NCI-H2107 treated with DMSO at 0.1 percent for 48 hours (cell line): Measurements from ENCODE around the gene NWD2.

ENCODE experiments used
- DNase-seq: peaks from one replicate; lab custom pipeline; 2025; ENCODE audit not compliant: unreplicated experiment; lab: John Stamatoyannopoulos, UW

Gene NWD2

GRCh38 chr4:37279894-37280592 is 35.5 kb downstream of the NWD2 start:
- DNase-seq = no peak

- no peak for DNase-seq
These were observed 54.9 kb downstream of the NWD2 start for GRCh38 chr4:37299468-37299867.

GRCh38 chr4:37304612-37305011 is 60.1 kb downstream of the NWD2 start:
- no peak for DNase-seq

GRCh38 chr4:37305984-37306383 is 61.4 kb downstream of the NWD2 start:
- no peak for DNase-seq

GRCh38 chr4:37317104-37317643 is 72.6 kb downstream of the NWD2 start:
- no peak for DNase-seq

GRCh38 chr4:37320513-37321235 is 76.1 kb downstream of the NWD2 start:
- no peak for DNase-seq

GRCh38 chr4:37322122-37322521 is 77.6 kb downstream of the NWD2 start:
- DNase-seq = no peak

GRCh38 chr4:37324546-37324945 is 80.0 kb downstream of the NWD2 start:
- no peak for DNase-seq

GRCh38 chr4:37326852-37327251 is 82.3 kb downstream of the NWD2 start:
- no peak for DNase-seq

GRCh38 chr4:37338972-37339371 is 94.4 kb downstream of the NWD2 start:
- DNase-seq = no peak

GRCh38 chr4:37358748-37359147 is 114.2 kb downstream of the NWD2 start:
- DNase-seq = no peak

GRCh38 chr4:37359261-37359660 is 114.7 kb downstream of the NWD2 start:
- no peak for DNase-seq

- DNase-seq = no peak
These were observed 121.3 kb downstream of the NWD2 start for GRCh38 chr4:37365888-37366287.

GRCh38 chr4:37367901-37368300 is 123.4 kb downstream of the NWD2 start:
- DNase-seq = no peak

- no peak for DNase-seq
These were observed 125.5 kb downstream of the NWD2 start for GRCh38 chr4:37370052-37370451.

GRCh38 chr4:37381040-37381668 is 136.6 kb downstream of the NWD2 start:
- no peak for DNase-seq

- DNase-seq = no peak
These were observed 139.2 kb downstream of the NWD2 start for GRCh38 chr4:37383579-37384229.

- no peak for DNase-seq
These were observed 140.9 kb downstream of the NWD2 start for GRCh38 chr4:37385424-37385823.

GRCh38 chr4:37388681-37389365 is 144.3 kb downstream of the NWD2 start:
- no peak for DNase-seq

- DNase-seq = no peak
These were observed 144.8 kb downstream of the NWD2 start for GRCh38 chr4:37389366-37389765.
